ENCODE results near the gene CLEC7A.

Gene CLEC7A

GRCh38 chr12:10136637-10137205, 6.7 kb upstream of the CLEC7A start:
- no peak for DNase-seq

- no peak for DNase-seq
Measured at GRCh38 chr12:10135126-10135525, 5.1 kb upstream of the CLEC7A start.

GRCh38 chr12:10132850-10133370, 2.9 kb upstream of the CLEC7A start:
- DNase-seq, result no peak

- no peak for DNase-seq
Measured at GRCh38 chr12:10131111-10131690, 1.2 kb upstream of the CLEC7A start.

- no peak for DNase-seq
Measured at GRCh38 chr12:10128687-10129086, 1.3 kb downstream of the CLEC7A start.

GRCh38 chr12:10126413-10126812, 3.6 kb downstream of the CLEC7A start:
- no peak for DNase-seq

- DNase-seq, result no peak
Measured at GRCh38 chr12:10122689-10123088, 7.3 kb downstream of the CLEC7A start.

GRCh38 chr12:10121278-10121677, 8.7 kb downstream of the CLEC7A start:
- no peak for DNase-seq

GRCh38 chr12:10119066-10119465, 10.9 kb downstream of the CLEC7A start:
- no peak for DNase-seq

- DNase-seq, result no peak
Measured at GRCh38 chr12:10115890-10116289, 14.1 kb downstream of the CLEC7A start.

- no peak for DNase-seq
Measured at GRCh38 chr12:10115311-10115710, 14.7 kb downstream of the CLEC7A start.

GRCh38 chr12:10113920-10114319, 16.1 kb downstream of the CLEC7A start:
- no peak for DNase-seq

GRCh38 chr12:10113075-10113474, 16.9 kb downstream of the CLEC7A start:
- no peak for DNase-seq

- no peak for DNase-seq
Measured at GRCh38 chr12:10111451-10111850, 18.5 kb downstream of the CLEC7A start.

- DNase-seq, result no peak
Measured at GRCh38 chr12:10110256-10110844, 19.6 kb downstream of the CLEC7A start.

GRCh38 chr12:10102322-10102721, 27.7 kb downstream of the CLEC7A start:
- no peak for DNase-seq

- DNase-seq, result no peak
Measured at GRCh38 chr12:10101648-10102220, 28.3 kb downstream of the CLEC7A start.

- DNase-seq, result no peak
Measured at GRCh38 chr12:10101042-10101579, 28.9 kb downstream of the CLEC7A start.

GRCh38 chr12:10098791-10099190, 31.2 kb downstream of the CLEC7A start, which contains the start of gene CLEC1A:
Gene CLEC1A (minus strand): TSS chr12:10098985. CDS start chr12:10098922, 63 bp downstream.
- DNase-seq, result no peak

- no peak for DNase-seq
Measured at GRCh38 chr12:10097521-10097920, 32.5 kb downstream of the CLEC7A start.

- DNase-seq, result no peak
Measured at GRCh38 chr12:10095971-10096370, 34.0 kb downstream of the CLEC7A start.

- no peak for DNase-seq
Measured at GRCh38 chr12:10094646-10095395, 35.2 kb downstream of the CLEC7A start.

Measured in DMS79 treated with DMSO at 0.1 percent for 48 hours (cell line).